ENCODE results near the gene STRIP1. TPM values are rescaled to one million over a fixed set of nuclear protein-coding genes. Genes with fewer than 3 reads are reported as not detected.

The STRIP1 gene
- polyA plus RNA-seq, 2 of the 4 experiments (the other 2 are of a cell fraction) = 16.4 to 16.7 TPM

DNA sequence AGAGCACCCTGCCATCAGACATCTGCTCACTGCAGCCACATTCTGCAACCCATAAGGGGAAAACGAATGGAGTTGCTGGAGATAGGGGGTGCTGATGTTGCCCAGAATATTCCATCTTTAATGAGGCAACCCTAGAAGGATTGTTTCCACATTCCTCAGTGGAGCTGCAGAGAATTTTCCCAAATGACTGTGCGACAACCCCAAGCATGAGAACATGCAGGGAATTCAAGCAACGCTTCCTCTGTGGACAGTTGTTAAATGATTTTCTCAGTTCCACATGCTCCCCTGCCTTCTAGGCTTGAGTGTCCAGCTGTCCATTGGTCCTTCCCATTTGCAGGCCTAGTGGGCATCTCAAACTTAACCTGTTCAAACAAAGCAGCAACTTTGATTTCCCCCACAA, 57.4 kb downstream of the STRIP1 start:
- Histone ChIP-seq H3K4me3 (no peak overlapping the region), H3K9me3 (no peaks in the 10 kb centered on the region), H3K27ac (no peak overlapping the region), H3K4me2 (no peak overlapping the region), H3K4me1 (no peaks in the 10 kb centered on the region)
- DNase-seq (ENCODE audit: low read depth in 1 of 2, low spot score in 1 of 2) (no peak), FAIRE-seq (no peak), ATAC-seq (no peak)
- WGBS (ENCODE audit: missing lambda C conversion rate) = 38% methylated on average over 3 of the region's 3 CpGs
- ChIA-PET POLR2A (no interaction called here), CTCF (interaction anchor here (0.7 to 8.1 kb wide), 5 partner anchors 13 to 368 kb away, joined by 3 to 75 read pairs (median 4); no protein-coding TSS in a partner anchor)
- TF ChIP-seq ZNF302 (CRISPR knock-in tag; IDR thresholded peaks at IDR 0.05) (no peak), EHMT2 (IDR thresholded peaks at IDR 0.05; ENCODE audit: low read depth) (no peak), BHLHE40 (IDR thresholded peaks at IDR 0.05; ENCODE audit: low read depth, low read length) (no peak), TP53 (CRISPR knock-in tag; IDR thresholded peaks at IDR 0.05) (no peak), MAZ (IDR thresholded peaks at IDR 0.05; ENCODE audit: borderline replicate concordance, low read depth, low read length) (no peak), HEYL (CRISPR knock-in tag; IDR thresholded peaks at IDR 0.05) (no peak), EP300 (IDR thresholded peaks at IDR 0.05) (no peak), HOXB5 (CRISPR knock-in tag; IDR thresholded peaks at IDR 0.05) (no peak), FOSB (CRISPR knock-in tag; IDR thresholded peaks at IDR 0.05) (no peak), CHD2 (IDR thresholded peaks at IDR 0.05; ENCODE audit: low read length, partially characterized antibody) (no peak), HOXA7 (CRISPR knock-in tag; IDR thresholded peaks at IDR 0.05) (no peak), NR3C1 (IDR thresholded peaks at IDR 0.05) (no peak), CHD4 (IDR thresholded peaks at IDR 0.05; ENCODE audit: borderline replicate concordance) (no peak)
- TF ChIP-seq, protein P1, sequence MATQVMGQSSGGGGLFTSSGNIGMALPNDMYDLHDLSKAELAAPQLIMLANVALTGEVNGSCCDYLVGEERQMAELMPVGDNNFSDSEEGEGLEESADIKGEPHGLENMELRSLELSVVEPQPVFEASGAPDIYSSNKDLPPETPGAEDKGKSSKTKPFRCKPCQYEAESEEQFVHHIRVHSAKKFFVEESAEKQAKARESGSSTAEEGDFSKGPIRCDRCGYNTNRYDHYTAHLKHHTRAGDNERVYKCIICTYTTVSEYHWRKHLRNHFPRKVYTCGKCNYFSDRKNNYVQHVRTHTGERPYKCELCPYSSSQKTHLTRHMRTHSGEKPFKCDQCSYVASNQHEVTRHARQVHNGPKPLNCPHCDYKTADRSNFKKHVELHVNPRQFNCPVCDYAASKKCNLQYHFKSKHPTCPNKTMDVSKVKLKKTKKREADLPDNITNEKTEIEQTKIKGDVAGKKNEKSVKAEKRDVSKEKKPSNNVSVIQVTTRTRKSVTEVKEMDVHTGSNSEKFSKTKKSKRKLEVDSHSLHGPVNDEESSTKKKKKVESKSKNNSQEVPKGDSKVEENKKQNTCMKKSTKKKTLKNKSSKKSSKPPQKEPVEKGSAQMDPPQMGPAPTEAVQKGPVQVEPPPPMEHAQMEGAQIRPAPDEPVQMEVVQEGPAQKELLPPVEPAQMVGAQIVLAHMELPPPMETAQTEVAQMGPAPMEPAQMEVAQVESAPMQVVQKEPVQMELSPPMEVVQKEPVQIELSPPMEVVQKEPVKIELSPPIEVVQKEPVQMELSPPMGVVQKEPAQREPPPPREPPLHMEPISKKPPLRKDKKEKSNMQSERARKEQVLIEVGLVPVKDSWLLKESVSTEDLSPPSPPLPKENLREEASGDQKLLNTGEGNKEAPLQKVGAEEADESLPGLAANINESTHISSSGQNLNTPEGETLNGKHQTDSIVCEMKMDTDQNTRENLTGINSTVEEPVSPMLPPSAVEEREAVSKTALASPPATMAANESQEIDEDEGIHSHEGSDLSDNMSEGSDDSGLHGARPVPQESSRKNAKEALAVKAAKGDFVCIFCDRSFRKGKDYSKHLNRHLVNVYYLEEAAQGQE (IDR thresholded peaks at IDR 0.05) = no peak
- TF ChIP-seq, protein P2, sequence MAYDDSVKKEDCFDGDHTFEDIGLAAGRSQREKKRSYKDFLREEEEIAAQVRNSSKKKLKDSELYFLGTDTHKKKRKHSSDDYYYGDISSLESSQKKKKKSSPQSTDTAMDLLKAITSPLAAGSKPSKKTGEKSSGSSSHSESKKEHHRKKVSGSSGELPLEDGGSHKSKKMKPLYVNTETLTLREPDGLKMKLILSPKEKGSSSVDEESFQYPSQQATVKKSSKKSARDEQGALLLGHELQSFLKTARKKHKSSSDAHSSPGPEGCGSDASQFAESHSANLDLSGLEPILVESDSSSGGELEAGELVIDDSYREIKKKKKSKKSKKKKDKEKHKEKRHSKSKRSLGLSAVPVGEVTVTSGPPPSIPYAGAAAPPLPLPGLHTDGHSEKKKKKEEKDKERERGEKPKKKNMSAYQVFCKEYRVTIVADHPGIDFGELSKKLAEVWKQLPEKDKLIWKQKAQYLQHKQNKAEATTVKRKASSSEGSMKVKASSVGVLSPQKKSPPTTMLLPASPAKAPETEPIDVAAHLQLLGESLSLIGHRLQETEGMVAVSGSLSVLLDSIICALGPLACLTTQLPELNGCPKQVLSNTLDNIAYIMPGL (CRISPR knock-in tag; IDR thresholded peaks at IDR 0.05; ENCODE audit: borderline replicate concordance) = no peak
- TF ChIP-seq, protein P3, sequence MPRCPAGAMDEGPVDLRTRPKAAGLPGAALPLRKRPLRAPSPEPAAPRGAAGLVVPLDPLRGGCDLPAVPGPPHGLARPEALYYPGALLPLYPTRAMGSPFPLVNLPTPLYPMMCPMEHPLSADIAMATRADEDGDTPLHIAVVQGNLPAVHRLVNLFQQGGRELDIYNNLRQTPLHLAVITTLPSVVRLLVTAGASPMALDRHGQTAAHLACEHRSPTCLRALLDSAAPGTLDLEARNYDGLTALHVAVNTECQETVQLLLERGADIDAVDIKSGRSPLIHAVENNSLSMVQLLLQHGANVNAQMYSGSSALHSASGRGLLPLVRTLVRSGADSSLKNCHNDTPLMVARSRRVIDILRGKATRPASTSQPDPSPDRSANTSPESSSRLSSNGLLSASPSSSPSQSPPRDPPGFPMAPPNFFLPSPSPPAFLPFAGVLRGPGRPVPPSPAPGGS (IDR thresholded peaks at IDR 0.05) = no peak
- TF ChIP-seq, protein P4, sequence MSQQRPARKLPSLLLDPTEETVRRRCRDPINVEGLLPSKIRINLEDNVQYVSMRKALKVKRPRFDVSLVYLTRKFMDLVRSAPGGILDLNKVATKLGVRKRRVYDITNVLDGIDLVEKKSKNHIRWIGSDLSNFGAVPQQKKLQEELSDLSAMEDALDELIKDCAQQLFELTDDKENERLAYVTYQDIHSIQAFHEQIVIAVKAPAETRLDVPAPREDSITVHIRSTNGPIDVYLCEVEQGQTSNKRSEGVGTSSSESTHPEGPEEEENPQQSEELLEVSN (IDR thresholded peaks at IDR 0.05; ENCODE audit: borderline replicate concordance, low read depth) = no peak
- TF ChIP-seq, protein P5, sequence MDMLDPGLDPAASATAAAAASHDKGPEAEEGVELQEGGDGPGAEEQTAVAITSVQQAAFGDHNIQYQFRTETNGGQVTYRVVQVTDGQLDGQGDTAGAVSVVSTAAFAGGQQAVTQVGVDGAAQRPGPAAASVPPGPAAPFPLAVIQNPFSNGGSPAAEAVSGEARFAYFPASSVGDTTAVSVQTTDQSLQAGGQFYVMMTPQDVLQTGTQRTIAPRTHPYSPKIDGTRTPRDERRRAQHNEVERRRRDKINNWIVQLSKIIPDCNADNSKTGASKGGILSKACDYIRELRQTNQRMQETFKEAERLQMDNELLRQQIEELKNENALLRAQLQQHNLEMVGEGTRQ (IDR thresholded peaks at IDR 0.05) = no peak

DNA sequence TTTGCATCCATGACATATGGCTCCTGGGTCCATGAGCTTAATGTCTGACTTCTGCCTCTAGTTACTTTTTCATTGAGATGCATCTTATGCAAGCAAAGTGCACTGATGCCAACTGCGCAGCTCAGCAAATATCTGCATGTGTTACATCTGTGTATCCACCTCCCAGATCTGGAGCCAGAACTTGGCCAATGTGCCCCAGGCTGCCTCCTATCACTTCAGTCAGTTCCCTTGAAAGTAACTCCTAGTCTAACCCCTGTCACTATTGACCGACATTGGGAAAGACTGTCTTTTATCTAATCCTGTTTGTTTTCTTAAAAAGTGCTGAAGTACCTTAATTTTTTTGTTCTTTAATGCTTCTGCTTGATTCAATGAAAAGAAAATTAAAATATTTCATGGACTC, 58.6 kb downstream of the STRIP1 start:
- no peak for ATAC-seq
- Histone ChIP-seq H3K4me2 (no peak overlapping the region), H3K9me3 (no peaks in the 10 kb centered on the region), H3K4me1 (no peaks in the 10 kb centered on the region), H3K4me3 (no peak overlapping the region), H3K27ac (no peak overlapping the region)
- WGBS (ENCODE audit: missing lambda C conversion rate) = 91% methylated on average over 2 of the region's 2 CpGs
- FAIRE-seq = no peak
- no peak for TF ChIP-seq RCOR1 (IDR thresholded peaks at IDR 0.05; ENCODE audit: low read depth, low read length)
- TF ChIP-seq POLR2A (IDR thresholded peaks at IDR 0.05; ENCODE audit: low read length) = no peak
- TF ChIP-seq POLR2AphosphoS2 (conservative IDR thresholded peaks at IDR 0.05; ENCODE audit: low read length) = no peak
- TF ChIP-seq, protein P4 (IDR thresholded peaks at IDR 0.05; ENCODE audit: borderline replicate concordance, low read depth) = no peak
- TF ChIP-seq RAD21 (conservative IDR thresholded peaks at IDR 0.05 in 1 of 2, IDR thresholded peaks at IDR 0.05 in 1 of 2) = no peak
- TF ChIP-seq JUN (IDR thresholded peaks at IDR 0.05) = no peak
- TF ChIP-seq CHD2 (IDR thresholded peaks at IDR 0.05; ENCODE audit: low read length, partially characterized antibody) = no peak
- TF ChIP-seq, protein P1 (IDR thresholded peaks at IDR 0.05) = no peak
- TF ChIP-seq CBX2 (IDR thresholded peaks at IDR 0.05; ENCODE audit: borderline replicate concordance, low read depth) = no peak
- ChIA-PET POLR2A (interaction anchor here (0.7 kb wide), 1 partner anchor 388 kb away, joined by 4 read pairs; no protein-coding TSS in a partner anchor), CTCF (interaction anchor here (1.0 to 8.1 kb wide), 2 partner anchors 12 to 22 kb away, joined by 3 to 75 read pairs; no protein-coding TSS in a partner anchor)
- no peak for DNase-seq (ENCODE audit: low read depth in 1 of 2, low spot score in 1 of 2)
